Adrenal gland (tissue), 5 donors: ENCODE measurements around the gene LTC4S.
A peak's percentile ranks its signal among the peaks of the same experiment; 100 is the strongest.

Source experiments
- POLR2A ChIP-seq, 2 donors: fragments of 450-650 bp; IDR thresholded peaks; one replicate each; pipeline ENCODE4 v1.6.1; 2017; ENCODE audit warnings: antibody characterized with exemption in 2 of 2, mild to moderate bottlenecking in 2 of 2, moderate library complexity in 1 of 2
- TF ChIP-seq, protein P1 (sequence below), 6 experiments: fragments of 450-650 bp in 4 of 6; fragments of 200-600 bp in 2 of 6; sonication (generic) in 1 of 6; IDR thresholded peaks; 1 replicate in 5 of 6; 2 replicates in 1 of 6; pipeline versions ENCODE4 v1.5.1 to v1.8.0; 2016 to 2021; ENCODE audit warnings: antibody characterized with exemption in 6 of 6, mild to moderate bottlenecking in 2 of 6, moderate library complexity in 1 of 6
- donor health status: DM: no; HTN: no; CAD: no.

DNA sequence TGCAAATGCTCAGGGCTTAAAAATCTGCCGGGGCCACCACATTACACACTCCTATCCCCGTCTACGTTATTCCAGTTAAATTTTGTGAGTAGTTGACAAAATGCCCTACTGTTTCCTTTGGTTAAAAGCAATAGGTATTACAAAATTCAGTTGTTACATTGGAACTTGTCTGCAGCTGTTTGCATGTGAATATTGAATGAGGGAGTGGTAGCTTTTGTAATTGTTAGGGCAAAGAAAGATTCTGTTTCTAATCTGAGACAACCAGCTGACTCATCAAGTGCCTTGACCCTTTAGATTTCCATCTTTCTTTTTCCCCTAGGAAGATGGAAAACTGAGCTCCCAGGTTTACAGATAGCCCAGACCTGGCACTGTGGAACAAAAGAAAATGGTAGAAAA is 31.0 kb upstream of the LTC4S start:
- TF ChIP-seq, protein P1, sequence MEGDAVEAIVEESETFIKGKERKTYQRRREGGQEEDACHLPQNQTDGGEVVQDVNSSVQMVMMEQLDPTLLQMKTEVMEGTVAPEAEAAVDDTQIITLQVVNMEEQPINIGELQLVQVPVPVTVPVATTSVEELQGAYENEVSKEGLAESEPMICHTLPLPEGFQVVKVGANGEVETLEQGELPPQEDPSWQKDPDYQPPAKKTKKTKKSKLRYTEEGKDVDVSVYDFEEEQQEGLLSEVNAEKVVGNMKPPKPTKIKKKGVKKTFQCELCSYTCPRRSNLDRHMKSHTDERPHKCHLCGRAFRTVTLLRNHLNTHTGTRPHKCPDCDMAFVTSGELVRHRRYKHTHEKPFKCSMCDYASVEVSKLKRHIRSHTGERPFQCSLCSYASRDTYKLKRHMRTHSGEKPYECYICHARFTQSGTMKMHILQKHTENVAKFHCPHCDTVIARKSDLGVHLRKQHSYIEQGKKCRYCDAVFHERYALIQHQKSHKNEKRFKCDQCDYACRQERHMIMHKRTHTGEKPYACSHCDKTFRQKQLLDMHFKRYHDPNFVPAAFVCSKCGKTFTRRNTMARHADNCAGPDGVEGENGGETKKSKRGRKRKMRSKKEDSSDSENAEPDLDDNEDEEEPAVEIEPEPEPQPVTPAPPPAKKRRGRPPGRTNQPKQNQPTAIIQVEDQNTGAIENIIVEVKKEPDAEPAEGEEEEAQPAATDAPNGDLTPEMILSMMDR (IDR thresholded peaks at IDR 0.05), result no peak
- peak in 1 of 2 donors; percentile 18 for TF ChIP-seq POLR2A (IDR thresholded peaks at IDR 0.05)
